Measurements from ENCODE around the gene IHH. TPM values are rescaled to one million over a fixed set of nuclear protein-coding genes. Genes with fewer than 3 reads are reported as not detected.

IHH gene
- total RNA-seq, 4 donors from 2014 or later = 0.27 TPM; not detected in 3

DNA sequence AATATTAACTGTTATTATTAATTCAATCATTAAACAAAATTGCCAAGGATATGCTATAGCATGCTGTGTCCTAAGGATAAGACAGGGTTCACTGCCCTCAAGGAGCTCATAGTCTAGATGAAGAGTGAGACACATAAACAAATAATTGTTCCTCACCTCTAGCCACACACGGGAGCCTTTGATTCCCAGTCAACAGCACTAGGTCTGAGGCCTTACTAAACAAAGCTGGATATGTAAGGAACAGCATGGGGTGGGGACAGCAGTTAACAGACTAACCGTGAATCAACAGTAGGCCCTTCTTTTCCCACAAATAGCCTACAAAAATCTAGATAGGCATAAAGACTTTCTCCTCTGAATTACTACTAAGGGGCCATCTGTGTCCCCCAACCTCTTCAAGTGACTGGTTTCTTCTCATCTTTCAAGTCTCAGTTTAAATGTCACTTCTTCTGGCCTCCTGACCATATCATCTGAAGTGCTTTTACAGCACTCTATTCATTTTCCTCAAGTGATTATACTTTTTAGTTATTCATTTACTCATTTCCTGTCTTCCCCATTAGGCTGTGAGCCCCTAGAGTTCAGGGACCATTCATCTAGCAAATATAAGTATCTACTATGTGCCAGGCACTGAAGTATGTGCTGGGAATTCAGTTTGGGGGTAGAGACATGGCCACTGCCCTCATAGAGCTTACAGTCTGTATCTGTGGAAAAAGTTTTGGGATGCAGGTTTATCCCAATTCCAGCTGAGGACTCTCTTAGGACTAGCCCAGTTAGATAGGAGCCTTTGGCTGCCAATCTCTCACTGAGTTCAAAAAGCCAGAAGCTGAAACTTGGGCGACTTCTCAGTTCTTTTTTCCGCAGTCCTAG, 29.9 kb upstream of the IHH start:
- no peaks in the 10 kb centered on the region for H3K36me3 ChIP-seq
- H3K4me3 ChIP-seq = no peak overlapping the region
- TF ChIP-seq, protein P1, sequence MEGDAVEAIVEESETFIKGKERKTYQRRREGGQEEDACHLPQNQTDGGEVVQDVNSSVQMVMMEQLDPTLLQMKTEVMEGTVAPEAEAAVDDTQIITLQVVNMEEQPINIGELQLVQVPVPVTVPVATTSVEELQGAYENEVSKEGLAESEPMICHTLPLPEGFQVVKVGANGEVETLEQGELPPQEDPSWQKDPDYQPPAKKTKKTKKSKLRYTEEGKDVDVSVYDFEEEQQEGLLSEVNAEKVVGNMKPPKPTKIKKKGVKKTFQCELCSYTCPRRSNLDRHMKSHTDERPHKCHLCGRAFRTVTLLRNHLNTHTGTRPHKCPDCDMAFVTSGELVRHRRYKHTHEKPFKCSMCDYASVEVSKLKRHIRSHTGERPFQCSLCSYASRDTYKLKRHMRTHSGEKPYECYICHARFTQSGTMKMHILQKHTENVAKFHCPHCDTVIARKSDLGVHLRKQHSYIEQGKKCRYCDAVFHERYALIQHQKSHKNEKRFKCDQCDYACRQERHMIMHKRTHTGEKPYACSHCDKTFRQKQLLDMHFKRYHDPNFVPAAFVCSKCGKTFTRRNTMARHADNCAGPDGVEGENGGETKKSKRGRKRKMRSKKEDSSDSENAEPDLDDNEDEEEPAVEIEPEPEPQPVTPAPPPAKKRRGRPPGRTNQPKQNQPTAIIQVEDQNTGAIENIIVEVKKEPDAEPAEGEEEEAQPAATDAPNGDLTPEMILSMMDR (IDR thresholded peaks at IDR 0.05 in 4 of 5, conservative IDR thresholded peaks at IDR 0.05 in 1 of 5) = no peak
- no peak for TF ChIP-seq POLR2A (IDR thresholded peaks at IDR 0.05)
- H3K9me3 ChIP-seq = no peaks in the 10 kb centered on the region
- in situ Hi-C loops (cut with MboI; ENCODE audit: low sequenced_read_pairs in 4 of 4) (no loop called here), intact Hi-C loops (cut with DNase I; ENCODE audit: low total_unique reads) (no loop called here)
- peaks cover 0 to 6% of the 10 kb centered on the region in 2 donors for H3K4me1 ChIP-seq
- DNase-seq (no peak), ATAC-seq (no peak)
- no peaks in the 10 kb centered on the region for H3K27me3 ChIP-seq
- H3K27ac ChIP-seq = no peak overlapping the region

DNA sequence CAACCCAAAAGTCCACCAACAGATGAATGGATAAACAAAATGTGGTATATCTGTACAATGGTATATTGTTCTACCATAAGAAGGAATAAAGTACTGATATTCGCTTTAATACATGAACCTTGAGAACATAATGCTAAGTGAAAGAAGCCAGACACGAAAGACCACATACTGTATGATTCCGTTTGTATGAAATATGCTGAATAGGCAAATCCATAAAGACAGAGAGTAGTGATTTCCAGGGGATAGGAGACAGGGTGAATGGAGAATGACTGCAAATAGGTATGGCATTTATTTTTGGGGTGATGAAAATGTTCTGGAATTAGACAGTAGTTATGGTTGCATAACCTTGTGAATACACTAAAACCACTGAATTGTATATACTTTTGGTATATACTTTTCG, 28.6 kb upstream of the IHH start:
- Histone ChIP-seq H3K27ac (no peak overlapping the region), H3K27me3 (no peaks in the 10 kb centered on the region), H3K4me1 (no peaks in the 10 kb centered on the region), H3K9me3 (no peaks in the 10 kb centered on the region), H3K4me3 (no peak overlapping the region), H3K36me3 (no peaks in the 10 kb centered on the region)
- TF ChIP-seq POLR2A (IDR thresholded peaks at IDR 0.05) = no peak
- TF ChIP-seq, protein P1 (IDR thresholded peaks at IDR 0.05 in 4 of 5, conservative IDR thresholded peaks at IDR 0.05 in 1 of 5) = no peak
- in situ Hi-C loops (cut with MboI; ENCODE audit: low sequenced_read_pairs in 4 of 4) (no loop called here), intact Hi-C loops (cut with DNase I; ENCODE audit: low total_unique reads) (no loop called here)
- ATAC-seq (no peak), DNase-seq (no peak)

DNA sequence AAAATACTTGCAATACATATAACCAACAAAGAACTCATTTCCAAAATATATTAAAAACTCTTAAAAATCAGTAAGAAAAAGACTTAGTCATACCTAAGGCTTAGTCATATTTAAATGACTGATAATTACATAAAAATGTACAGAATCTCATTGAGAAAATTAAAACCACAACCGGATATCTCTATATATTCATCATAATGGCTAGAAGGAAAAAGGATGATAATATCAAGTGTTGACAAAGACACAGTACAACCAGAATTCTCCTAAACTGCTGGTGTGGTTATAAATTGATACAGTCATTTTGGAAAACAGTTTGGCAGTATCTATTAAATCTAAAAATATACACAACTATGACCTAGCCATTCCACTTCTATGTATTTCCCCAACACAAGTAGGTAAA, 27.1 kb upstream of the IHH start:
- H3K4me1 ChIP-seq = no peaks in the 10 kb centered on the region
- no peak overlapping the region for H3K4me3 ChIP-seq
- no peaks in the 10 kb centered on the region for H3K36me3 ChIP-seq
- intact Hi-C loops (cut with DNase I; ENCODE audit: low total_unique reads) (no loop called here), in situ Hi-C loops (cut with MboI; ENCODE audit: low sequenced_read_pairs in 4 of 4) (no loop called here)
- no peaks in the 10 kb centered on the region for H3K9me3 ChIP-seq
- TF ChIP-seq POLR2A (IDR thresholded peaks at IDR 0.05) = no peak
- TF ChIP-seq, protein P1 (IDR thresholded peaks at IDR 0.05 in 4 of 5, conservative IDR thresholded peaks at IDR 0.05 in 1 of 5) = no peak
- no peak for DNase-seq
- no peaks in the 10 kb centered on the region for H3K27me3 ChIP-seq
- no peak for ATAC-seq
- H3K27ac ChIP-seq = no peak overlapping the region

DNA sequence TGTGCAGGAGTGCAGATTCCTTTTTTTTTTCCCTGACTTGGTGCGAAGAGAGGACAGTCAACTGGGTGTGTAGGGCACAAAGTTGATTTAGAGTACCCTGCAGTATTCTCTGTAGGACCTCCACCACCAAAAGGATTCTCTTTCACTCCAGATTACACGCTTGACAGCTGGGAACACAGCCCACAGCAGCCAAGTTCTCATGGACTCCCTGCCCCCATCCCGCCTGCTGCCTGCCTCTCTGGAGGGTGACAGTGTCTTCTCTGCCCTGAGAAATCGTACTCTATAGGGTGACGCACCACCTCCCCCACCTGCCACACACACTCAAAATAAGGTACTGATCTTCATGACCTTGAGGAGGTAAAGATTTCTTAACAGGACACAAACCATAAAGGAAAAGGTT, 26.6 kb upstream of the IHH start:
- H3K27ac ChIP-seq = no peak overlapping the region
- intact Hi-C loops (cut with DNase I; ENCODE audit: low total_unique reads) (no loop called here), in situ Hi-C loops (cut with MboI; ENCODE audit: low sequenced_read_pairs in 4 of 4) (no loop called here)
- peaks cover 0 to 2% of the 10 kb centered on the region in 2 donors for H3K4me1 ChIP-seq
- DNase-seq (no peak), ATAC-seq (no peak)
- H3K36me3 ChIP-seq = no peaks in the 10 kb centered on the region
- no peak overlapping the region for H3K4me3 ChIP-seq
- no peak for TF ChIP-seq POLR2A (IDR thresholded peaks at IDR 0.05)
- TF ChIP-seq, protein P1 (IDR thresholded peaks at IDR 0.05 in 4 of 5, conservative IDR thresholded peaks at IDR 0.05 in 1 of 5) = no peak
- no peaks in the 10 kb centered on the region for H3K27me3 ChIP-seq
- no peaks in the 10 kb centered on the region for H3K9me3 ChIP-seq
